Lung microvascular endothelial cell (primary cell): ENCODE results near the gene CDH15. TPM values are rescaled to one million over a fixed set of nuclear protein-coding genes. Genes with fewer than 3 reads are reported as not detected.
A peak's percentile ranks its signal among the peaks of the same experiment; 100 is the strongest.
"Not testable (repeated sequence)": the region's sequence is repeated elsewhere in the genome, so short reads cannot be mapped to it uniquely, and the experiment has no call there.

Source experiments
- DNase-seq, 2 donors: peaks; one replicate each; pipeline versions ENCODE4 v3.0.0 to v3.0.0-alpha.2; 2010; ENCODE audit warnings: low read depth in 2 of 2
- total RNA-seq: library from RNA; depleted of rRNA; stranded (reverse); fragments of >200 nt; gene quantifications from 2 replicates; pipeline ENCODE4 v1.2.1, GENCODE V29; 2014

CDH15 gene
- total RNA-seq, 1 donor from 2014 or later, result under 0.01 TPM

- no peak for DNase-seq
Observed at GRCh38 chr16:89155851-89156739, 15.5 kb upstream of the CDH15 start.

- DNase-seq, result no peak
Observed at GRCh38 chr16:89156740-89157645, 14.6 kb upstream of the CDH15 start.

- no peak for DNase-seq
Observed at GRCh38 chr16:89157778-89158177, 13.8 kb upstream of the CDH15 start.

- no peak for DNase-seq
Observed at GRCh38 chr16:89159066-89159849, 12.3 kb upstream of the CDH15 start.

- no peak for DNase-seq
Observed at GRCh38 chr16:89159850-89160354, 11.6 kb upstream of the CDH15 start.

- no peak for DNase-seq
Observed at GRCh38 chr16:89160977-89161701, 10.4 kb upstream of the CDH15 start.

GRCh38 chr16:89161763-89162713, 9.5 kb upstream of the CDH15 start:
- no peak for DNase-seq

DNA sequence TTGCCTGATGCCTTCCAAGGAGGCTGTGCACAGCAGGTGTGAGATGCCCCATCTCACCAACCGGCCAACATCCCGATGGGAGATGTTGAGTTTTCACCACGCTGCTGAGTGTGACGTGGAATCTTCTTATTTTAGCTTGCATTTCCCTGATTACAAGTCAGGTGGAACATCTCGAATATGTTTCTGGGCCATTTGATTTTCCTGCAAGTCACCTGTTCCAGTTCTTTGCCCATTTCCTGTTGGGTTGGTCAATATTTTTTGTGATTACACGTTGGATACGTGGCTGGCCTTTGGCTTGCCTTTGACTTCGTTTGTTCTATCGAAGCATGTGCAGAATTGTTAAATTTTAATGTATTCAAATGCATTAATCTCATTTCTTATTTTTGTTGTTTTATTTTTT, 8.3 kb upstream of the CDH15 start:
- no peak for DNase-seq

DNA sequence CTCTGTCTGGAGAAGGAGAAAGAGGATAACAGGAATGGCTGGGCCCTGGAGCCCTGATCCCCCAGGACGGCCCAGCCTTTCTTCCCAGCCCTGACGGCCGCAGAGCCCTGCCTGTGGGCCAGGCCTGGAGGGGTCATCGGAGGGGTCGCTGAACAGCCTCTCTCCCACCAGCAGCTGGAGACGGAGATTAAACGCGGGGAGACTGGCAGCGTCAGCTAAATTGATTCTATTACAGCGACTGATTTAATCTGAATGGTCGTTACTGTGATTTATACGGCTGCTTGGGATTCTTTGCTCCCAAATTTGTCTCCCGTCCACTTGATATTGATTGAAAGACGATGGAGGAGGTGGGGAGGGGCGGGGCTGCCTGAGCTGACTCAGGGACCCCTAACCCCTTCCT, 7.1 kb upstream of the CDH15 start:
- DNase-seq, result no peak

- DNase-seq, result no peak
Observed at GRCh38 chr16:89164847-89165680, 6.5 kb upstream of the CDH15 start.

DNA sequence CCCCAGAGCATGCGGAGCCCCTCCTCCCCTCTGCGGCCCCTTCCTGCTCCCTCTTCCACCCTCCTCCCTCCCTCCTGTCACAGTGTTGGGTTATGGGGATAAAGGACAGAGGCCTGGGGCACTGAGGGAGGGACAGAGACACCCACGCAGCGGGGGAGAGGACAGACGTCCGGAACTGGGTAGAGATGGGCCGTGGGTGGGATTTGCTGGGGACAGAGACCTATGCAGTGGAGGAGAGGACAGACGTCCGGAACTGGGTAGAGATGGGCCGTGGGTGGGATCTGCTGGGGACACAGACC, 5.9 kb upstream of the CDH15 start:
- DNase-seq, result not testable (repeated sequence)

GRCh38 chr16:89166696-89167424, 4.7 kb upstream of the CDH15 start:
- DNase-seq, result no peak

GRCh38 chr16:89167425-89167941, 4.1 kb upstream of the CDH15 start:
- DNase-seq, result peak; percentile 50 to 78

DNA sequence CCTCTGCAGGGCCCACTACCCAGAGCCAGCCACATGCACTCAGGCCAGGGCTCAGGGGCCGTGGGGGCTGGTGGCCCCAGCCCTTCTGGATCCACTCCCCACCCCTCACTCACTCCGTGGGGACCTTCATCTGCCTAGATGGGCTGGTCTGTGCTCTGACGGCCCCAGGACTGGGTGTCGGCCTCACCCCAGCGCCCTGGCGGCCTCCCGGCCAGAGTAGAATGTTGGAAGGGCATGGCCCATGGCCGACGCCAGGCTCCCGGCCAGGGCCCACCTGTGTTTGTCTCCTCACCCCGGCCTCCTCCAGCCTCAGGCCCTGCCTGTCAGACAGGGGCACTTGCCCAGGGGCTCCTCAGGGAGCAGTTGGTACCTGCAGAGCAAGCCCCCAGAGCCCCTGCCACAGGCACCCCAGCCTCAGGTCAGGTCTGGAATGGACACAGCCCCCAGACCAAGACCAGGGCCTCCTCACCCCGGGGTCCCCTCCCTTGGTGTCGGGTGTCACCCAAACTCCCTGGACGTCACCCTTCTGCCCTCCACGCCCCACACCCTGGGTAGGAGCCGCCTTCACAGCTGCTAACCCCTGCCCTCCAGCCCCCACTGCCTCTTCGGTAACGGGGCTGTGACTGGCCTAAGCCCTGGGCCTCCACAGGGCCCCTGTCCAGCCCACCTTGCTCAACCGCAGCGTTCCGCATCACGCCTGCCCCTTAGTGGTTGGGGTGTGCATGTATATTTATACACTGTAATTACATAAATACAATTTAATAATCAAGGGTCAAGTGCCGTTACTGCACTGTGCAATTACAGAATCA, 3.0 kb upstream of the CDH15 start:
- DNase-seq, result no peak

- no peak for DNase-seq
Observed at GRCh38 chr16:89169778-89170177, 1.8 kb upstream of the CDH15 start.

GRCh38 chr16:89170346-89171215, 967 bp upstream of the CDH15 start:
- DNase-seq, result no peak
